ENCODE results near the gene ZSCAN23.

DNA sequence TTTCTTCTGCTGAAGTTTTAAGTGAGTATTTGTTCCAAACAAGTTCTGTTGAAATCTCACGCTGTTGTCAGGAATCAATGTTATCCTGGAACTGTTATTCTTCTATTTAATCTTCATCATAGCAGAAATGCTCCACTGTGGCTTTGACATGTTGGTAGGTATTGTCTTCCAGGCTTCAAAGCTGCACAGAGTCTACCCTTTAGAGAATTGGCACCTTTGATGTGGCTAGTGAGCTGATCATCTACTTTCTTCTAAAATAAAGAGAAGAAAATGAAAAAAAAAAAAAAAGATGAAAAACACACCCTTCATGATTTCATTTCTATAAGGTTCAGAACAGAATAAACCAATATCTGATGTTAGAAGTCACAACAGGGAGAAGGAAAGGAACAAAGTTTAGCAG lies 5.8 kb upstream of the ZSCAN23 start:
- TF ChIP-seq, protein P1, sequence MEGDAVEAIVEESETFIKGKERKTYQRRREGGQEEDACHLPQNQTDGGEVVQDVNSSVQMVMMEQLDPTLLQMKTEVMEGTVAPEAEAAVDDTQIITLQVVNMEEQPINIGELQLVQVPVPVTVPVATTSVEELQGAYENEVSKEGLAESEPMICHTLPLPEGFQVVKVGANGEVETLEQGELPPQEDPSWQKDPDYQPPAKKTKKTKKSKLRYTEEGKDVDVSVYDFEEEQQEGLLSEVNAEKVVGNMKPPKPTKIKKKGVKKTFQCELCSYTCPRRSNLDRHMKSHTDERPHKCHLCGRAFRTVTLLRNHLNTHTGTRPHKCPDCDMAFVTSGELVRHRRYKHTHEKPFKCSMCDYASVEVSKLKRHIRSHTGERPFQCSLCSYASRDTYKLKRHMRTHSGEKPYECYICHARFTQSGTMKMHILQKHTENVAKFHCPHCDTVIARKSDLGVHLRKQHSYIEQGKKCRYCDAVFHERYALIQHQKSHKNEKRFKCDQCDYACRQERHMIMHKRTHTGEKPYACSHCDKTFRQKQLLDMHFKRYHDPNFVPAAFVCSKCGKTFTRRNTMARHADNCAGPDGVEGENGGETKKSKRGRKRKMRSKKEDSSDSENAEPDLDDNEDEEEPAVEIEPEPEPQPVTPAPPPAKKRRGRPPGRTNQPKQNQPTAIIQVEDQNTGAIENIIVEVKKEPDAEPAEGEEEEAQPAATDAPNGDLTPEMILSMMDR (conservative IDR thresholded peaks at IDR 0.05; ENCODE audit: low read length): no peak
- TF ChIP-seq EZH2phosphoT487 (IDR thresholded peaks at IDR 0.05; ENCODE audit: borderline replicate concordance): no peak
